IMR-90 (cell line): ENCODE data around the gene CALD1. TPM values are rescaled to one million over a fixed set of nuclear protein-coding genes. Genes with fewer than 3 reads are reported as not detected.

Experiments
- ATAC-seq: fragments of 200-7000 bp; cut with Tn5 transposase; 2 replicates; pipeline ENCODE4 v1.9.1; 2020; ENCODE audit warnings: low read depth, mild to moderate bottlenecking, moderate library complexity
- BruUV-seq: library from RNA; stranded (reverse); fragments of 400-500 nt; replicated peaks from 2 replicates; lab custom pipeline; 2021; lab: Mats Ljungman, UMichigan
- CTCF ChIA-PET: fragments of 300-600 bp; formaldehyde crosslinking; extraction: SDS; loops from one replicate; lab custom pipeline; 2021; ENCODE audit warnings: antibody characterized with exemption; lab: Yijun Ruan, JAX
- POLR2A ChIA-PET: fragments of 300-600 bp; sonication (Branson Sonifier 250); formaldehyde crosslinking; loops from one replicate; lab custom pipeline; 2022; ENCODE audit warnings: antibody characterized with exemption; ENCODE audit not compliant: unreplicated experiment; lab: Charles Lee
- DNase-seq: peaks from one replicate; pipeline ENCODE4 v3.0.0; 2013
- H2AFZ ChIP-seq: replicated peaks from 2 replicates; pipeline ENCODE3; 2013; ENCODE audit warnings: low read length, mild to moderate bottlenecking; ENCODE audit not compliant: poor library complexity
- H2AK5ac ChIP-seq: 2 replicates; pipeline ENCODE4 v1.6.1; 2013; ENCODE audit warnings: low read depth, low read length, inconsistent platforms
- H2AK9ac ChIP-seq: replicated peaks from 2 replicates; pipeline ENCODE3; 2013; ENCODE audit warnings: mild to moderate bottlenecking, low read depth, low read length, moderate library complexity; ENCODE audit not compliant: poor library complexity
- H2BK120ac ChIP-seq: 2 replicates; pipeline ENCODE4 v1.6.1; 2013; ENCODE audit warnings: low read depth, low read length, inconsistent platforms
- H2BK15ac ChIP-seq: 3 replicates; pipeline ENCODE4 v1.6.1; 2013; ENCODE audit warnings: low read depth, low read length, inconsistent platforms
- H2BK20ac ChIP-seq: 2 replicates; pipeline ENCODE4 v1.6.1; 2013; ENCODE audit warnings: low read depth, mild to moderate bottlenecking, inconsistent platforms, low read length, moderate library complexity
- H2BK5ac ChIP-seq: 2 replicates; pipeline ENCODE4 v1.6.1; 2013; ENCODE audit warnings: mild to moderate bottlenecking, low read depth, low read length, inconsistent platforms; ENCODE audit not compliant: poor library complexity, severe bottlenecking
- H3K14ac ChIP-seq: replicated peaks from 2 replicates; pipeline ENCODE4 v1.6.1; 2013; ENCODE audit warnings: low read depth, low read length, inconsistent platforms
- H3K18ac ChIP-seq: 2 replicates; pipeline ENCODE4 v1.6.1; 2013; ENCODE audit warnings: low read depth, low read length, control low read depth
- H3K23ac ChIP-seq: 2 replicates; pipeline ENCODE4 v1.6.1; 2013; ENCODE audit warnings: low read depth, low read length, inconsistent platforms
- H3K27ac ChIP-seq: 2 replicates; pipeline ENCODE4 v1.5.1; 2013; ENCODE audit warnings: mild to moderate bottlenecking, control low read depth, low read length; ENCODE audit not compliant: insufficient read depth
- H3K27me3 ChIP-seq: 2 replicates; pipeline ENCODE4 v1.6.1; 2013; ENCODE audit warnings: low read length; ENCODE audit not compliant: control insufficient read depth, insufficient read depth
- H3K36me3 ChIP-seq: 2 replicates; pipeline ENCODE4 v1.6.1; 2013; ENCODE audit warnings: low read length, mixed read lengths; ENCODE audit not compliant: control insufficient read depth, insufficient read depth
- H3K4ac ChIP-seq: 2 replicates; pipeline ENCODE4 v1.6.1; 2013; ENCODE audit warnings: low read depth, low read length, inconsistent platforms
- H3K4me1 ChIP-seq: 2 replicates; pipeline ENCODE4 v1.6.1; 2013; ENCODE audit warnings: low read length, mixed read lengths; ENCODE audit not compliant: control insufficient read depth, insufficient read depth
- H3K4me2 ChIP-seq: 2 replicates; pipeline ENCODE4 v1.6.1; 2013; ENCODE audit warnings: low read depth, mild to moderate bottlenecking, control low read depth, low read length, moderate library complexity
- H3K4me3 ChIP-seq: 2 replicates; pipeline ENCODE4 v1.5.1; 2013; ENCODE audit warnings: low read depth, mild to moderate bottlenecking, control low read depth, low read length, moderate library complexity; ENCODE audit not compliant: insufficient read depth
- H3K56ac ChIP-seq: 2 replicates; pipeline ENCODE4 v1.6.1; 2013; ENCODE audit warnings: low read length, inconsistent platforms; ENCODE audit not compliant: insufficient read depth; ENCODE audit errors: extremely low read depth
- H3K79me1 ChIP-seq, 2 experiments: 2 replicates each; pipeline ENCODE4 v1.6.1; 2013; ENCODE audit warnings: low read length in 2 of 2, inconsistent platforms in 1 of 2, low read depth in 1 of 2
- H3K9ac ChIP-seq: 2 replicates; pipeline ENCODE4 v1.6.1; 2013; ENCODE audit warnings: low read depth, low read length, control low read depth
- H3K9me1 ChIP-seq: 2 replicates; pipeline ENCODE4 v1.6.1; 2013; ENCODE audit warnings: low read length, inconsistent platforms; ENCODE audit not compliant: insufficient read depth
- H3K9me3 ChIP-seq: 2 replicates; pipeline ENCODE4 v1.6.1; 2013; ENCODE audit warnings: low read length; ENCODE audit not compliant: control insufficient read depth, insufficient read depth
- H4K20me1 ChIP-seq: 2 replicates; pipeline ENCODE4 v1.6.1; 2013; ENCODE audit warnings: low read length, inconsistent platforms; ENCODE audit not compliant: insufficient read depth
- H4K5ac ChIP-seq: 2 replicates; pipeline ENCODE4 v1.6.1; 2013; ENCODE audit warnings: mild to moderate bottlenecking, low read depth, low read length, control low read depth
- H4K8ac ChIP-seq, 2 experiments: 2 replicates each; pipeline ENCODE4 v1.6.1; 2013; ENCODE audit warnings: low read depth in 2 of 2, low read length in 2 of 2, control low read depth in 1 of 2, inconsistent platforms in 1 of 2
- H4K91ac ChIP-seq: 2 replicates; pipeline ENCODE4 v1.6.1; 2013; ENCODE audit warnings: low read depth, low read length, inconsistent platforms; ENCODE audit not compliant: insufficient read depth
- BHLHE40 ChIP-seq: fragments of 150-350 bp; IDR thresholded peaks from 2 replicates; pipeline ENCODE4 v1.6.1; 2016; ENCODE audit warnings: mild to moderate bottlenecking, low read depth, low read length
- CHD1 ChIP-seq: IDR thresholded peaks from 2 replicates; pipeline ENCODE4 v1.6.1; 2012; ENCODE audit warnings: low read depth, low read length, improper control_type of control experiment
- FOS ChIP-seq: fragments of 150-350 bp; IDR thresholded peaks from 2 replicates; pipeline ENCODE4 v1.6.1; 2016; ENCODE audit warnings: low read depth, low read length
- MAFK ChIP-seq: IDR thresholded peaks from 2 replicates; pipeline ENCODE4 v1.6.1; 2012; ENCODE audit warnings: low read depth, low read length, improper control_type of control experiment
- MAZ ChIP-seq: IDR thresholded peaks from 2 replicates; pipeline ENCODE4 v1.6.1; 2012; ENCODE audit warnings: low read depth, mild to moderate bottlenecking, low read length, improper control_type of control experiment, moderate library complexity, borderline replicate concordance
- MXI1 ChIP-seq: IDR thresholded peaks from 2 replicates; pipeline ENCODE4 v1.6.1; 2012; ENCODE audit warnings: low read depth, mild to moderate bottlenecking, low read length, moderate library complexity, borderline replicate concordance
- NFE2L2 ChIP-seq: fragments of 150-350 bp; IDR thresholded peaks from 2 replicates; pipeline ENCODE4 v1.6.1; 2016; ENCODE audit warnings: low read depth, mild to moderate bottlenecking, low read length
- POLR2A ChIP-seq: IDR thresholded peaks from 2 replicates; pipeline ENCODE4 v1.6.1; 2012; ENCODE audit warnings: mild to moderate bottlenecking, low read depth, low read length
- RAD21 ChIP-seq: IDR thresholded peaks from 2 replicates; pipeline ENCODE4 v1.6.1; 2012; ENCODE audit warnings: low read length, improper control_type of control experiment
- RFX5 ChIP-seq: IDR thresholded peaks from 2 replicates; pipeline ENCODE4 v1.8.0; 2012; ENCODE audit warnings: low read depth, mild to moderate bottlenecking, low read length, moderate library complexity
- WGBS, 2 experiments: methylation state at CpG; one replicate each; pipeline versions ENCODE4 v1.1.5 to v1.1.7; 2013; ENCODE audit warnings: missing lambda C conversion rate in 2 of 2; ENCODE audit not compliant: insufficient read length in 1 of 2; ENCODE audit errors: extremely low coverage in 2 of 2; 5-methylcytosine and 5-hydroxymethylcytosine counted together
- dilution Hi-C: fragments of 300-500 bp; cut with HindIII; formaldehyde crosslinking; loops from one replicate; pipeline ENCODE4 v1.14.3; 2018; ENCODE audit warnings: low sequenced_read_pairs; ENCODE audit not compliant: unreplicated experiment
- in situ Hi-C: fragments of 300-500 bp; cut with MboI; formaldehyde crosslinking; loops from 3 replicates; pipeline ENCODE4 v1.14.3; 2019; ENCODE audit warnings: low sequenced_read_pairs, inconsistent platforms, mixed read lengths
- intact Hi-C: fragments of 100-400 bp; cut with micrococcal nuclease; formaldehyde crosslinking; loops from 2 replicates; pipeline ENCODE4 v1.10.0; 2022
- polyA plus RNA-seq, 3 experiments: library from polyadenylated mRNA; depleted of rRNA; stranded (reverse); fragments of >200 nt; gene quantifications; 2 replicates each; pipeline ENCODE4 v1.2.3, GENCODE V29; 2012; ENCODE audit warnings: low replicate concordance in 1 of 3
- total RNA-seq: library from RNA; depleted of rRNA; stranded (reverse); fragments of >200 nt; gene quantifications from 2 replicates; pipeline ENCODE4 v1.2.3, GENCODE V29; 2012
- TF ChIP-seq, protein P1 (sequence below): fragments of 150-350 bp; IDR thresholded peaks from 2 replicates; pipeline ENCODE4 v1.6.1; 2017; ENCODE audit warnings: mild to moderate bottlenecking, antibody characterized with exemption, low read length, low read depth
- TF ChIP-seq, protein P2 (sequence below): conservative IDR thresholded peaks from 2 replicates; pipeline ENCODE4 v1.5.1; 2012; ENCODE audit warnings: mild to moderate bottlenecking, low read depth, low read length, improper control_type of control experiment
- TF ChIP-seq, protein P3 (sequence below): fragments of 150-350 bp; IDR thresholded peaks from 2 replicates; pipeline ENCODE4 v1.6.1; 2016; ENCODE audit warnings: low read depth, mild to moderate bottlenecking, low read length, moderate library complexity, borderline replicate concordance

The CALD1 gene
- total and polyA plus RNA-seq, 2 of the 4 experiments (the other 2 are of a cell fraction), result 375 to 487 TPM

DNA sequence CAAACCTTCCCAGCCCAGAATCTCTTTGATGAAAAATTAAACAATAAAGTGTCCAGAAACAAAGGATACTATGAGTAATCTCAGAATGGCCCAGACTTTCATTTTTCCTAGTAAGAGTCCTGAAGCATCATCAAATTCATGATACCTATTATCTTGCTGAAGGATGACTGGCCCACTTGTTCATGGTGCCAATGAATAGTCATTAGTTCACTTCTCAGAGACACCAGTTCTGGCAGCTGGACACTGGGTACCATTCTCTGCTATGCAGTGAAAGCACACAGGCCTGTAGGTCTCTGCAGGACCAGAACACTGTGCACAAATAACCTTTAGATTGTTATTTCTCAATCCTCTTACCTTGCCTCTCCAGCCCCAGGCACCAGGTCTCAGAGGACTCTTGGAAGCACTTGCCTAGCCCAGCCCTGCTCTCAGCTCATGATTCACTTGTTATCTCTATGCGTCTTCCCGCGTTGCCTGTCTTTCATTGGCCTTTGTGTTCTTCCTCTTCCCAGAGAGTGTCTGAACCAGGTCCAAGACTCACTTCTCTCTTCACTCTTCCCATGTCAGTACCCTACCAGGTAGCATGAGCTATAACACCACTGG, 108.8 kb downstream of the CALD1 start:
- in situ Hi-C loops, result no loop called here

More for the DNA sequence above, 108.8 kb downstream of the CALD1 start:
- Histone ChIP-seq H3K23ac (no peak overlapping the region), H3K79me1 (peaks cover 38 to 75% of the 10 kb centered on the region in 2 experiments), H3K36me3 (peaks cover 19% of the 10 kb centered on the region), H2BK120ac (no peak overlapping the region), H2BK15ac (no peak overlapping the region), H2BK20ac (no peak overlapping the region; the same call in 1 of the 2 replicates), H3K56ac (no peak overlapping the region), H3K14ac (peak overlapping the region; percentile 18; the same call in 1 of the 2 replicates), H3K9me3 (no peaks in the 10 kb centered on the region), H3K4me3 (no peak overlapping the region), H3K9me1 (peaks cover 41% of the 10 kb centered on the region), H3K27ac (peak overlapping the region; percentile 9; the same call in 1 of the 2 replicates), H3K4me1 (peaks cover 32% of the 10 kb centered on the region), H3K27me3 (no peaks in the 10 kb centered on the region), H4K5ac (no peak overlapping the region), H3K18ac (no peak overlapping the region), H2BK5ac (no peak overlapping the region), H3K9ac (no peak overlapping the region), H2AFZ (no peak overlapping the region), H2AK5ac (no peak overlapping the region), H4K20me1 (peaks cover 87% of the 10 kb centered on the region), H4K91ac (no peak overlapping the region), H4K8ac (0 out of 4 replicates have a peak overlapping the region, but pooled peaks of 1 of the 2 experiments have one; percentile 2), H2AK9ac (no peak overlapping the region), H3K4ac (no peak overlapping the region; the same call in 1 of the 2 replicates), H3K4me2 (no peak overlapping the region)
- DNase-seq (no peak), ATAC-seq (no peak)
- dilution Hi-C loops (no loop called here), intact Hi-C loops (no loop called here)
- CTCF ChIA-PET, result no interaction called here
- 56% methylated on average over 3 of the region's 3 CpGs; no CpG with 5 or more reads in 1 of the 2 experiments for WGBS, 2 experiments
- no TSS peak for BruUV-seq
- POLR2A ChIA-PET, result no interaction called here
- TF ChIP-seq RFX5 (no peak), MXI1 (no peak), POLR2A (no peak), FOS (no peak), CHD1 (no peak), RAD21 (no peak), MAZ (no peak), NFE2L2 (no peak), BHLHE40 (no peak), MAFK (no peak)
- TF ChIP-seq, protein P1, sequence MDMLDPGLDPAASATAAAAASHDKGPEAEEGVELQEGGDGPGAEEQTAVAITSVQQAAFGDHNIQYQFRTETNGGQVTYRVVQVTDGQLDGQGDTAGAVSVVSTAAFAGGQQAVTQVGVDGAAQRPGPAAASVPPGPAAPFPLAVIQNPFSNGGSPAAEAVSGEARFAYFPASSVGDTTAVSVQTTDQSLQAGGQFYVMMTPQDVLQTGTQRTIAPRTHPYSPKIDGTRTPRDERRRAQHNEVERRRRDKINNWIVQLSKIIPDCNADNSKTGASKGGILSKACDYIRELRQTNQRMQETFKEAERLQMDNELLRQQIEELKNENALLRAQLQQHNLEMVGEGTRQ, result no peak
- TF ChIP-seq, protein P2, sequence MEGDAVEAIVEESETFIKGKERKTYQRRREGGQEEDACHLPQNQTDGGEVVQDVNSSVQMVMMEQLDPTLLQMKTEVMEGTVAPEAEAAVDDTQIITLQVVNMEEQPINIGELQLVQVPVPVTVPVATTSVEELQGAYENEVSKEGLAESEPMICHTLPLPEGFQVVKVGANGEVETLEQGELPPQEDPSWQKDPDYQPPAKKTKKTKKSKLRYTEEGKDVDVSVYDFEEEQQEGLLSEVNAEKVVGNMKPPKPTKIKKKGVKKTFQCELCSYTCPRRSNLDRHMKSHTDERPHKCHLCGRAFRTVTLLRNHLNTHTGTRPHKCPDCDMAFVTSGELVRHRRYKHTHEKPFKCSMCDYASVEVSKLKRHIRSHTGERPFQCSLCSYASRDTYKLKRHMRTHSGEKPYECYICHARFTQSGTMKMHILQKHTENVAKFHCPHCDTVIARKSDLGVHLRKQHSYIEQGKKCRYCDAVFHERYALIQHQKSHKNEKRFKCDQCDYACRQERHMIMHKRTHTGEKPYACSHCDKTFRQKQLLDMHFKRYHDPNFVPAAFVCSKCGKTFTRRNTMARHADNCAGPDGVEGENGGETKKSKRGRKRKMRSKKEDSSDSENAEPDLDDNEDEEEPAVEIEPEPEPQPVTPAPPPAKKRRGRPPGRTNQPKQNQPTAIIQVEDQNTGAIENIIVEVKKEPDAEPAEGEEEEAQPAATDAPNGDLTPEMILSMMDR, result no peak
- TF ChIP-seq, protein P3, sequence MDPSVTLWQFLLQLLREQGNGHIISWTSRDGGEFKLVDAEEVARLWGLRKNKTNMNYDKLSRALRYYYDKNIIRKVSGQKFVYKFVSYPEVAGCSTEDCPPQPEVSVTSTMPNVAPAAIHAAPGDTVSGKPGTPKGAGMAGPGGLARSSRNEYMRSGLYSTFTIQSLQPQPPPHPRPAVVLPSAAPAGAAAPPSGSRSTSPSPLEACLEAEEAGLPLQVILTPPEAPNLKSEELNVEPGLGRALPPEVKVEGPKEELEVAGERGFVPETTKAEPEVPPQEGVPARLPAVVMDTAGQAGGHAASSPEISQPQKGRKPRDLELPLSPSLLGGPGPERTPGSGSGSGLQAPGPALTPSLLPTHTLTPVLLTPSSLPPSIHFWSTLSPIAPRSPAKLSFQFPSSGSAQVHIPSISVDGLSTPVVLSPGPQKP, result no peak
